GM23248 (cell line): Measurements from ENCODE around the gene SP6.

Source experiments
- EZH2 ChIP-seq: fragments of 200-600 bp; sonication (generic); IDR thresholded peaks from 2 replicates; pipeline ENCODE4 v1.6.1; 2018; ENCODE audit warnings: antibody characterized with exemption, mild to moderate bottlenecking; ENCODE audit not compliant: insufficient read depth, poor library complexity, severe bottlenecking
- EZH2phosphoT487 ChIP-seq: fragments of 200-600 bp; sonication (generic); IDR thresholded peaks from 2 replicates; pipeline ENCODE4 v1.6.1; 2018; ENCODE audit warnings: antibody characterized with exemption, moderate library complexity, mild to moderate bottlenecking, low read depth; ENCODE audit not compliant: insufficient read depth

GRCh38 chr17:47889734-47890529 is 39.0 kb upstream of the SP6 start:
- TF ChIP-seq EZH2phosphoT487: no peak
- TF ChIP-seq EZH2: no peak
